ENCODE data around the gene LIG3. TPM values are rescaled to one million over a fixed set of nuclear protein-coding genes. Genes with fewer than 3 reads are reported as not detected.

Gene LIG3
- total and polyA plus RNA-seq, 2 donors (not counting 1 experiment from before 2014, with no cell fraction given): 19.4 to 28.2 TPM

DNA sequence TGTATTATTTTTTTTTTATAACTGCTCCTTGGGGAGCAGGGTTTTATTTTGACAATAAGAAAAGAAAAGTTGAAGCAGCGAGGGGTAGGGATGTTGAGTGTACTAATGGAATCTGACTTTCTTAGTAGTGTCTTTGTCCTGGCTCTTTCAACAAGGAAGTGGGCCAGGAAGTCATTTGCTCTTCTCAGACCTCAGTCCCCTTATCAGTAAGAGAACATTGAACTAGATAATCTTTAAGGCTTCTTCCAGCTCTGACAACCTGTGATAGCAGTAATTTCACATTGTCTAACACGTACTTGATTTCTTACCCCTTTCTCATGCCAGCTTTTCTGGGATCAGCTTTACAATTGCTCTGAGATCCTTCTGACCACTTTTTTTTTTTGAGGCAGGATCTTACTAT is 8.3 kb downstream of the LIG3 start:
- Histone ChIP-seq H3K9me3 (ENCODE audit: control insufficient read depth, insufficient read depth, low read depth, low read length) (no peaks in the 10 kb centered on the region), H3K79me2 (ENCODE audit: control insufficient read depth, insufficient read depth, low read length) (no peaks in the 10 kb centered on the region), H3K4me1 (ENCODE audit: control insufficient read depth, extremely low read depth, insufficient read depth, low read length) (no peaks in the 10 kb centered on the region), H3K4me3 (replicated peaks in 1 of 4; ENCODE audit: control extremely low read depth in 1 of 4, insufficient read depth in 1 of 4, low read depth in 3 of 4, low read length in 4 of 4) (no peak overlapping the region), H3K27ac (ENCODE audit: insufficient read depth, low read length) (no peak overlapping the region), H3K4me2 (ENCODE audit: extremely low read depth, insufficient read depth, low read length) (no peak overlapping the region), H3K36me3 (ENCODE audit: control insufficient read depth, insufficient read depth, low read length) (peaks cover 9% of the 10 kb centered on the region), H2AFZ (ENCODE audit: low read length) (no peak overlapping the region), H3K27me3 (ENCODE audit: control insufficient read depth, insufficient read depth, low read length) (no peaks in the 10 kb centered on the region), H4K20me1 (ENCODE audit: control insufficient read depth, extremely low read depth, insufficient read depth, low read length) (no peaks in the 10 kb centered on the region), H3K9ac (ENCODE audit: insufficient read depth, low read length) (no peak overlapping the region)
- no peak for DNase-seq (ENCODE audit: low read depth in 2 of 2)
- TF ChIP-seq, protein P1, sequence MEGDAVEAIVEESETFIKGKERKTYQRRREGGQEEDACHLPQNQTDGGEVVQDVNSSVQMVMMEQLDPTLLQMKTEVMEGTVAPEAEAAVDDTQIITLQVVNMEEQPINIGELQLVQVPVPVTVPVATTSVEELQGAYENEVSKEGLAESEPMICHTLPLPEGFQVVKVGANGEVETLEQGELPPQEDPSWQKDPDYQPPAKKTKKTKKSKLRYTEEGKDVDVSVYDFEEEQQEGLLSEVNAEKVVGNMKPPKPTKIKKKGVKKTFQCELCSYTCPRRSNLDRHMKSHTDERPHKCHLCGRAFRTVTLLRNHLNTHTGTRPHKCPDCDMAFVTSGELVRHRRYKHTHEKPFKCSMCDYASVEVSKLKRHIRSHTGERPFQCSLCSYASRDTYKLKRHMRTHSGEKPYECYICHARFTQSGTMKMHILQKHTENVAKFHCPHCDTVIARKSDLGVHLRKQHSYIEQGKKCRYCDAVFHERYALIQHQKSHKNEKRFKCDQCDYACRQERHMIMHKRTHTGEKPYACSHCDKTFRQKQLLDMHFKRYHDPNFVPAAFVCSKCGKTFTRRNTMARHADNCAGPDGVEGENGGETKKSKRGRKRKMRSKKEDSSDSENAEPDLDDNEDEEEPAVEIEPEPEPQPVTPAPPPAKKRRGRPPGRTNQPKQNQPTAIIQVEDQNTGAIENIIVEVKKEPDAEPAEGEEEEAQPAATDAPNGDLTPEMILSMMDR (conservative IDR thresholded peaks at IDR 0.05 in 1 of 2, IDR thresholded peaks at IDR 0.05 in 1 of 2; ENCODE audit: low read depth in 1 of 2, low read length in 2 of 2): no peak
- no peak for TF ChIP-seq EZH2 (IDR thresholded peaks at IDR 0.05; ENCODE audit: low read length, missing control alignments)

DNA sequence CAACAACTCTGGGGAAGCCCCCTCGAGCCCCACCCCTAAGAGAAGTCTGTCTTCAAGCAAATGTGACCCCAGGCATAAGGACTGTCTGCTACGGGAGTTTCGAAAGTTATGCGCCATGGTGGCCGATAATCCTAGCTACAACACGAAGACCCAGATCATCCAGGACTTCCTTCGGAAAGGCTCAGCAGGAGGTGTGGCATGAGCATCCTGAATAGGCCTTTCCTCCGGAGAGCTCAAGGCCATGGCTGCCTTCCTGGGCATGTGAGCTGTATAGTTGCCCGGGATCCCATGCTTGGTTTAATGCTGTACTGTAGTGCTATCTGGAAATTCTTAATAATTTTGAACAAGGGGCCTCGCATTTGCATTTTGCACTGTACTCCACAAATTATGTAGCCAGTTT is 9.2 kb downstream of the LIG3 start:
- Histone ChIP-seq H2AFZ (ENCODE audit: low read length) (no peak overlapping the region), H3K4me3 (replicated peaks in 1 of 4; ENCODE audit: control extremely low read depth in 1 of 4, insufficient read depth in 1 of 4, low read depth in 3 of 4, low read length in 4 of 4) (no peak overlapping the region), H3K27ac (ENCODE audit: insufficient read depth, low read length) (no peak overlapping the region), H3K27me3 (ENCODE audit: control insufficient read depth, insufficient read depth, low read length) (no peaks in the 10 kb centered on the region), H3K4me1 (ENCODE audit: control insufficient read depth, extremely low read depth, insufficient read depth, low read length) (no peaks in the 10 kb centered on the region), H3K79me2 (ENCODE audit: control insufficient read depth, insufficient read depth, low read length) (no peaks in the 10 kb centered on the region), H3K36me3 (ENCODE audit: control insufficient read depth, insufficient read depth, low read length) (peaks cover 10% of the 10 kb centered on the region), H4K20me1 (ENCODE audit: control insufficient read depth, extremely low read depth, insufficient read depth, low read length) (no peaks in the 10 kb centered on the region), H3K4me2 (ENCODE audit: extremely low read depth, insufficient read depth, low read length) (no peak overlapping the region), H3K9me3 (ENCODE audit: control insufficient read depth, insufficient read depth, low read depth, low read length) (no peaks in the 10 kb centered on the region), H3K9ac (ENCODE audit: insufficient read depth, low read length) (no peak overlapping the region)
- TF ChIP-seq EZH2 (IDR thresholded peaks at IDR 0.05; ENCODE audit: low read length, missing control alignments): no peak
- TF ChIP-seq, protein P1 (conservative IDR thresholded peaks at IDR 0.05 in 1 of 2, IDR thresholded peaks at IDR 0.05 in 1 of 2; ENCODE audit: low read depth in 1 of 2, low read length in 2 of 2): no peak
- no peak for DNase-seq (ENCODE audit: low read depth in 2 of 2)

DNA sequence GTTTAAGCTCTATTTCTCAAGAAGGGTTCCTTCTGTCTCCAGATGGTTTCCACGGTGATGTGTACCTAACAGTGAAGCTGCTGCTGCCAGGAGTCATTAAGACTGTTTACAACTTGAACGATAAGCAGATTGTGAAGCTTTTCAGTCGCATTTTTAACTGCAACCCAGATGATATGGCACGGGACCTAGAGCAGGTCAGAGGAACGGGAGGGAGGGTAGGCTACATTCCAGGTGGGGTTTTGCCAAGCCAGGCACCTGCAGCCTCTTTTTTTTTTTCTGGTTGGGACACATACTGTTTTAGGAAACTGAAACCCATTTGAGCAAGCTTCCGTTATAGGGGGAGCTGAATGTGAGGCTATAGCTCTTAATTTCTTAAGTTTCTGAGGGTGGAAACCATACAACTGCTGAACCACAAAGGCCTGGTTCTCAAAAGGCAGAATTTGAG is 10.6 kb downstream of the LIG3 start:
- Histone ChIP-seq H3K4me1 (ENCODE audit: control insufficient read depth, extremely low read depth, insufficient read depth, low read length) (no peaks in the 10 kb centered on the region), H3K9ac (ENCODE audit: insufficient read depth, low read length) (no peak overlapping the region), H4K20me1 (ENCODE audit: control insufficient read depth, extremely low read depth, insufficient read depth, low read length) (no peaks in the 10 kb centered on the region), H3K9me3 (ENCODE audit: control insufficient read depth, insufficient read depth, low read depth, low read length) (no peaks in the 10 kb centered on the region), H3K4me3 (replicated peaks in 1 of 4; ENCODE audit: control extremely low read depth in 1 of 4, insufficient read depth in 1 of 4, low read depth in 3 of 4, low read length in 4 of 4) (no peak overlapping the region), H2AFZ (ENCODE audit: low read length) (no peak overlapping the region), H3K27me3 (ENCODE audit: control insufficient read depth, insufficient read depth, low read length) (no peaks in the 10 kb centered on the region), H3K79me2 (ENCODE audit: control insufficient read depth, insufficient read depth, low read length) (no peaks in the 10 kb centered on the region), H3K36me3 (ENCODE audit: control insufficient read depth, insufficient read depth, low read length) (peaks cover 10% of the 10 kb centered on the region), H3K4me2 (ENCODE audit: extremely low read depth, insufficient read depth, low read length) (no peak overlapping the region), H3K27ac (ENCODE audit: insufficient read depth, low read length) (no peak overlapping the region)
- TF ChIP-seq, protein P1 (conservative IDR thresholded peaks at IDR 0.05 in 1 of 2, IDR thresholded peaks at IDR 0.05 in 1 of 2; ENCODE audit: low read depth in 1 of 2, low read length in 2 of 2): no peak
- peak in 1 of 2 donors; percentile 48 for DNase-seq (ENCODE audit: low read depth in 2 of 2)

All from fibroblast of lung (primary cell).